Hepatocyte (in vitro differentiated cells): Measurements from ENCODE around the gene DDX20. TPM values are rescaled to one million over a fixed set of nuclear protein-coding genes. Genes with fewer than 3 reads are reported as not detected.

Source experiments
- DNase-seq: peaks from one replicate; pipeline ENCODE4 v3.0.0-alpha.2; 2016; ENCODE audit warnings: low spot score
- H2AFZ ChIP-seq: fragments of 200-600 bp; sonication (generic); 2 replicates; pipeline ENCODE4 v1.6.0; 2016; ENCODE audit warnings: antibody characterized with exemption, mild to moderate bottlenecking
- H3K27ac ChIP-seq: fragments of 200-600 bp; sonication (generic); 2 replicates; pipeline ENCODE4 v1.5.1; 2016; ENCODE audit warnings: mild to moderate bottlenecking
- H3K27me3 ChIP-seq: fragments of 200-600 bp; sonication (generic); 2 replicates; pipeline ENCODE4 v1.6.1; 2016
- H3K36me3 ChIP-seq: fragments of 200-600 bp; sonication (generic); replicated peaks from 2 replicates; pipeline ENCODE4 v1.5.1; 2016; ENCODE audit warnings: low read depth; ENCODE audit not compliant: insufficient read depth
- H3K4me1 ChIP-seq: fragments of 200-600 bp; sonication (generic); 2 replicates; pipeline ENCODE4 v1.5.1; 2016; ENCODE audit warnings: mild to moderate bottlenecking, moderate library complexity; ENCODE audit not compliant: insufficient read depth
- H3K4me2 ChIP-seq: fragments of 200-600 bp; sonication (generic); 2 replicates; pipeline ENCODE4 v1.6.0; 2016
- H3K4me3 ChIP-seq: fragments of 200-600 bp; sonication (generic); 2 replicates; pipeline ENCODE4 v1.5.1; 2016; ENCODE audit warnings: mild to moderate bottlenecking
- H3K79me2 ChIP-seq: fragments of 200-600 bp; sonication (generic); 2 replicates; pipeline ENCODE4 v1.6.0; 2017; ENCODE audit warnings: mild to moderate bottlenecking
- H3K9me2 ChIP-seq: fragments of 200-600 bp; sonication (generic); replicated peaks from 2 replicates; pipeline ENCODE4 v1.6.0; 2017; ENCODE audit warnings: mild to moderate bottlenecking; ENCODE audit not compliant: insufficient read depth
- H3K9me3 ChIP-seq: fragments of 200-600 bp; sonication (generic); 2 replicates; pipeline ENCODE4 v1.5.1; 2016; ENCODE audit warnings: low read depth, mild to moderate bottlenecking
- H4K20me1 ChIP-seq: fragments of 200-600 bp; sonication (generic); 2 replicates; pipeline ENCODE4 v1.6.0; 2016; ENCODE audit warnings: mild to moderate bottlenecking; ENCODE audit not compliant: insufficient read depth, poor library complexity, severe bottlenecking
- EZH2 ChIP-seq: fragments of 200-600 bp; sonication (generic); IDR thresholded peaks from 2 replicates; pipeline ENCODE4 v1.6.1; 2016; ENCODE audit warnings: antibody characterized with exemption, mild to moderate bottlenecking, borderline replicate concordance
- EZH2phosphoT487 ChIP-seq: fragments of 200-600 bp; sonication (generic); IDR thresholded peaks from one replicate; pipeline ENCODE4 v1.6.1; 2018; ENCODE audit warnings: antibody characterized with exemption, mild to moderate bottlenecking, low read depth, moderate library complexity; ENCODE audit not compliant: unreplicated experiment, severe bottlenecking
- WGBS: methylation state at CpG from one replicate; pipeline ENCODE4 v1.1.6; 2016; ENCODE audit warnings: low lambda C conversion rate; ENCODE audit errors: missing lambda C conversion rate; 5-methylcytosine and 5-hydroxymethylcytosine counted together
- polyA plus RNA-seq: library from polyadenylated mRNA; unstranded; fragments of >200 nt; fragmentation: Nextera tagmentation; extraction: Ambion mirVana; gene quantifications from 2 replicates; pipeline ENCODE4 v1.2.1, GENCODE V29; 2016
- total RNA-seq: library from RNA; depleted of rRNA; stranded (reverse); fragments of >200 nt; gene quantifications from 2 replicates; pipeline ENCODE4 v1.2.3, GENCODE V29; 2014
- TF ChIP-seq, protein P1 (sequence below): fragments of 200-600 bp; sonication (generic); IDR thresholded peaks from 2 replicates; pipeline ENCODE4 v1.5.1; 2016; ENCODE audit warnings: antibody characterized with exemption, mild to moderate bottlenecking; ENCODE audit not compliant: poor library complexity

The DDX20 gene
- total and polyA plus RNA-seq, 2 experiments from 2014 or later: 6.7 to 19.4 TPM

DNA sequence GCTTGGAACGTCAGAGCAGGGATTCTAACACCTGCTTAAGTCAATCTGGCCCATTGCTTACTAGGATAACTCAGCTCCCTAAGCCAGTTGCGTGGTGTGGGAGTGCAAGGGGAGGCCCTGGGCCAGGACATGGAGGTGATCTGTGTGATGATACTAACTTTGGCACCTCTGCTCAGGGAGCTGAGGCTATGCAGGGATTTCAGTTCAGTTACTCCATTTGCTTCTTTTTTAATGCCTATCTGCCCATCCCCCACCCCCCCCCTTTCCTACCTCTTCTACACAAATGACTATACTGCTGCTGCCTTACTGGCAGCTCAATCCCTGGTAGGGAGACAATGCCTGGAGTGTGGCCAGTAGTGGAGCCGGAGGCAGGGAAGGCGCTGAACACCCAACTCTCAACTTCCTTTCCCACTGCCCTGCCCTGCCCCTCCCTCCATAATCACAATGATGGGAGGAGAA is 36.0 kb upstream of the DDX20 start:
- H3K9me3 ChIP-seq: no peaks in the 10 kb centered on the region
- no peak overlapping the region for H3K4me3 ChIP-seq
- no peaks in the 10 kb centered on the region for H3K9me2 ChIP-seq
- DNase-seq: no peak
- no peaks in the 10 kb centered on the region for H3K36me3 ChIP-seq
- no peaks in the 10 kb centered on the region for H3K4me1 ChIP-seq
- no peaks in the 10 kb centered on the region for H3K27me3 ChIP-seq
- H2AFZ ChIP-seq: no peak overlapping the region
- H3K27ac ChIP-seq: no peak overlapping the region
- TF ChIP-seq, protein P1, sequence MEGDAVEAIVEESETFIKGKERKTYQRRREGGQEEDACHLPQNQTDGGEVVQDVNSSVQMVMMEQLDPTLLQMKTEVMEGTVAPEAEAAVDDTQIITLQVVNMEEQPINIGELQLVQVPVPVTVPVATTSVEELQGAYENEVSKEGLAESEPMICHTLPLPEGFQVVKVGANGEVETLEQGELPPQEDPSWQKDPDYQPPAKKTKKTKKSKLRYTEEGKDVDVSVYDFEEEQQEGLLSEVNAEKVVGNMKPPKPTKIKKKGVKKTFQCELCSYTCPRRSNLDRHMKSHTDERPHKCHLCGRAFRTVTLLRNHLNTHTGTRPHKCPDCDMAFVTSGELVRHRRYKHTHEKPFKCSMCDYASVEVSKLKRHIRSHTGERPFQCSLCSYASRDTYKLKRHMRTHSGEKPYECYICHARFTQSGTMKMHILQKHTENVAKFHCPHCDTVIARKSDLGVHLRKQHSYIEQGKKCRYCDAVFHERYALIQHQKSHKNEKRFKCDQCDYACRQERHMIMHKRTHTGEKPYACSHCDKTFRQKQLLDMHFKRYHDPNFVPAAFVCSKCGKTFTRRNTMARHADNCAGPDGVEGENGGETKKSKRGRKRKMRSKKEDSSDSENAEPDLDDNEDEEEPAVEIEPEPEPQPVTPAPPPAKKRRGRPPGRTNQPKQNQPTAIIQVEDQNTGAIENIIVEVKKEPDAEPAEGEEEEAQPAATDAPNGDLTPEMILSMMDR: no peak
- TF ChIP-seq EZH2phosphoT487 (no peak), EZH2 (no peak)
- H4K20me1 ChIP-seq: no peaks in the 10 kb centered on the region
- 89% methylated on average over 4 of the region's 4 CpGs for WGBS
- no peaks in the 10 kb centered on the region for H3K79me2 ChIP-seq
- H3K4me2 ChIP-seq: no peak overlapping the region

- no peaks in the 10 kb centered on the region for H3K79me2 ChIP-seq
- DNase-seq: no peak
- H3K36me3 ChIP-seq: no peaks in the 10 kb centered on the region
- no peaks in the 10 kb centered on the region for H3K9me2 ChIP-seq
- no peak overlapping the region for H3K4me2 ChIP-seq
- no peaks in the 10 kb centered on the region for H3K27me3 ChIP-seq
- no peak overlapping the region for H2AFZ ChIP-seq
- no peak overlapping the region for H3K4me3 ChIP-seq
- 89% methylated on average over 7 of the region's 7 CpGs for WGBS
- H3K9me3 ChIP-seq: no peaks in the 10 kb centered on the region
- no peak overlapping the region for H3K27ac ChIP-seq
- no peaks in the 10 kb centered on the region for H3K4me1 ChIP-seq
- TF ChIP-seq EZH2 (no peak), EZH2phosphoT487 (no peak)
- TF ChIP-seq, protein P1: no peak
- no peaks in the 10 kb centered on the region for H4K20me1 ChIP-seq
Measured at GRCh38 chr1:111720274-111720976, 35.3 kb upstream of the DDX20 start.

DNA sequence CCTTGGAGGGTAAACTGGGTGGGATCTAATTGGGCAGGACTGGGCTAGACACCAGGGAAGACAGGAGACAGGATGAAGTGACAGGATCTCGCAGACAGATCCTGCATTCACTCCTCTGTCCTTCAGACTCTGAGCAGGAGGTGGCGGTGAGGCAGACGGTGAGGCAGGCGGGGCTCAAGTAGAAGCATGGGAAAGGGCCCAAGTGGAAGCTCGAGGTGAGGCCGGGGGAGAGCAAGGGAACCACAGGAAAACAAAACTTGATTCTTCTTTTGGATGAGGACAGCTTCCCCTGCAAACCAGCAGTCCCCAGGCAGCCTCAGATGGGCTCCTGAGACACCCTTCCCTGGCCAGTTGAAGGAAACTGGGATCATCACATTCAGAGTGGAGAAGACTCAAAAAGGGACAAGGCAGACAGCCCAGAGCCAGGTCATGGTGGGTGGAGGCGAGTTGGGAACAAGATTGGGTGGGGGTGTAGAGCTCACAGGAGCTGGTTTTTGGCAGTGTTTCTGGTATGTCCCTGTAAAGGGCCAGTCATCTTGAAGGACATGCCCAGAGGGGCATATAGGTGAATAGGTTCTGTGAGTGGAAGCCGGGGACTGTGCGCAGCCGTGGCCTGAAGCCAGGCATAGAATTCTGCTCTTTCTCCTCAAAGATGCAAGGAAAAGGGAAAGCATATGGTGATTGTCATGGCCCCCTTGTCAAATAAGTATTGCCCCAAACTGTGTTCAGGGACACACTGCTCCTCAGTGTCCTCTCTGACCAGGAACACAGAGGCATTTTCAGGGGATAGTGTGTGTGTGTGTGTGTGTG is 34.5 kb upstream of the DDX20 start:
- no peak overlapping the region for H3K4me2 ChIP-seq
- WGBS: 86% methylated on average over 10 of the region's 10 CpGs
- H3K4me3 ChIP-seq: no peak overlapping the region
- no peak overlapping the region for H2AFZ ChIP-seq
- H4K20me1 ChIP-seq: no peaks in the 10 kb centered on the region
- H3K9me3 ChIP-seq: no peaks in the 10 kb centered on the region
- TF ChIP-seq EZH2: no peak
- TF ChIP-seq, protein P1: no peak
- no peak for TF ChIP-seq EZH2phosphoT487
- no peak for DNase-seq
- H3K4me1 ChIP-seq: no peaks in the 10 kb centered on the region
- H3K27ac ChIP-seq: no peak overlapping the region
- no peaks in the 10 kb centered on the region for H3K27me3 ChIP-seq
- no peaks in the 10 kb centered on the region for H3K36me3 ChIP-seq
- H3K9me2 ChIP-seq: no peaks in the 10 kb centered on the region
- no peaks in the 10 kb centered on the region for H3K79me2 ChIP-seq
